ENCODE data around the gene EIF2A. TPM values are rescaled to one million over a fixed set of nuclear protein-coding genes. Genes with fewer than 3 reads are reported as not detected.

The EIF2A gene
- total and polyA plus RNA-seq, 9 donors, result 88.8 to 206 (median 112) TPM

GRCh38 chr3:150538324-150539208, 8.0 kb upstream of the EIF2A start:
- TF ChIP-seq EP300 (IDR thresholded peaks at IDR 0.05), result no peak
- no peak for TF ChIP-seq CTCF (IDR thresholded peaks at IDR 0.05)
- TF ChIP-seq POLR2A (IDR thresholded peaks at IDR 0.05), result no peak
- Histone ChIP-seq H3K9me3 (no peaks in the 10 kb centered on the region), H3K4me3 (no peak overlapping the region), H3K36me3 (no peaks in the 10 kb centered on the region), H3K27me3 (no peaks in the 10 kb centered on the region), H3K4me1 (ENCODE audit: insufficient read depth) (peaks cover 7% of the 10 kb centered on the region), H3K27ac (peak overlapping the region in 1 of 2 donors; percentile 61)
- WGBS, 3 donors, result 17 to 40% (median 19%) methylated on average over 10 of the region's 10 CpGs
- DNase-seq, result no peak
- intact Hi-C loops (cut with DNase I), result no loop called here

GRCh38 chr3:150540297-150540696, 6.3 kb upstream of the EIF2A start:
- DNase-seq, result no peak
- TF ChIP-seq EP300 (IDR thresholded peaks at IDR 0.05), result no peak
- no peak for TF ChIP-seq POLR2A (IDR thresholded peaks at IDR 0.05)
- no peak for TF ChIP-seq CTCF (IDR thresholded peaks at IDR 0.05)
- Histone ChIP-seq H3K36me3 (no peaks in the 10 kb centered on the region), H3K9me3 (no peaks in the 10 kb centered on the region), H3K27me3 (no peaks in the 10 kb centered on the region), H3K4me1 (ENCODE audit: insufficient read depth) (peaks cover 7% of the 10 kb centered on the region), H3K27ac (no peak overlapping the region), H3K4me3 (no peak overlapping the region)
- WGBS, 3 donors, result 35 to 51% (median 50%) methylated on average over 2 of the region's 2 CpGs
- intact Hi-C loops (cut with DNase I), result loop anchor here in 1 of 4 donors (10.0 kb wide), 1 partner anchor 65 kb away; the partner anchor contains the start of gene SELENOT

GRCh38 chr3:150540991-150541390, 5.6 kb upstream of the EIF2A start:
- H3K4me3 ChIP-seq, result no peak overlapping the region
- no peaks in the 10 kb centered on the region for H3K36me3 ChIP-seq
- WGBS, 3 donors, result 13 to 32% (median 21%) methylated on average over 3 of the region's 3 CpGs
- H3K4me1 ChIP-seq (ENCODE audit: insufficient read depth), result peaks cover 7% of the 10 kb centered on the region
- H3K9me3 ChIP-seq, result no peaks in the 10 kb centered on the region
- intact Hi-C loops (cut with DNase I), result loop anchor here in 1 of 4 donors (10.0 kb wide), 1 partner anchor 64 kb away; the partner anchor contains the start of gene SELENOT
- no peak for DNase-seq
- H3K27me3 ChIP-seq, result no peaks in the 10 kb centered on the region
- H3K27ac ChIP-seq, result no peak overlapping the region
- no peak for TF ChIP-seq POLR2A (IDR thresholded peaks at IDR 0.05)
- TF ChIP-seq CTCF (IDR thresholded peaks at IDR 0.05), result no peak
- TF ChIP-seq EP300 (IDR thresholded peaks at IDR 0.05), result no peak

- H3K9me3 ChIP-seq, result no peaks in the 10 kb centered on the region
- no peak for DNase-seq
- 78 to 82% (median 80%) methylated on average over 3 of the region's 3 CpGs for WGBS, 3 donors
- no peak for TF ChIP-seq EP300 (IDR thresholded peaks at IDR 0.05)
- TF ChIP-seq POLR2A (IDR thresholded peaks at IDR 0.05), result no peak
- no peak for TF ChIP-seq CTCF (IDR thresholded peaks at IDR 0.05)
- no peaks in the 10 kb centered on the region for H3K36me3 ChIP-seq
- intact Hi-C loops (cut with DNase I), result loop anchor here in 1 of 4 donors (10.0 kb wide), 1 partner anchor 62 kb away; the partner anchor contains the start of gene SELENOT
- H3K4me1 ChIP-seq (ENCODE audit: insufficient read depth), result peaks cover 3% of the 10 kb centered on the region
- no peaks in the 10 kb centered on the region for H3K27me3 ChIP-seq
- no peak overlapping the region for H3K27ac ChIP-seq
- no peak overlapping the region for H3K4me3 ChIP-seq
Observed at GRCh38 chr3:150543128-150543527, 3.5 kb upstream of the EIF2A start.

Measured in ovary (tissue), 9 donors.